ENCODE measurements around the gene TNNI2. TPM values are rescaled to one million over a fixed set of nuclear protein-coding genes. Genes with fewer than 3 reads are reported as not detected.

Gene TNNI2
- total RNA-seq (1 to 10 TPM in 1 of 9 donors, under 1 TPM in 1, not detected in 7; 0.72 to 3.3 TPM), polyA plus RNA-seq (under 1 TPM in 1 of 2 donors, not detected in 1; 0.22 TPM)
- long read RNA-seq, donor 1: 0 reads
- long read RNA-seq, donor 2: 0 reads
- long read RNA-seq, donor 3: 0 reads

- H3K27ac ChIP-seq: peak within 1 kb of the TSS in 3 of 12 donors; percentile 25 to 46 (median 31)
- H3K4me1 ChIP-seq: peaks cover 0 to 37% (median 15%) of the 10 kb centered on the region in 12 donors
- TF ChIP-seq, protein P1, sequence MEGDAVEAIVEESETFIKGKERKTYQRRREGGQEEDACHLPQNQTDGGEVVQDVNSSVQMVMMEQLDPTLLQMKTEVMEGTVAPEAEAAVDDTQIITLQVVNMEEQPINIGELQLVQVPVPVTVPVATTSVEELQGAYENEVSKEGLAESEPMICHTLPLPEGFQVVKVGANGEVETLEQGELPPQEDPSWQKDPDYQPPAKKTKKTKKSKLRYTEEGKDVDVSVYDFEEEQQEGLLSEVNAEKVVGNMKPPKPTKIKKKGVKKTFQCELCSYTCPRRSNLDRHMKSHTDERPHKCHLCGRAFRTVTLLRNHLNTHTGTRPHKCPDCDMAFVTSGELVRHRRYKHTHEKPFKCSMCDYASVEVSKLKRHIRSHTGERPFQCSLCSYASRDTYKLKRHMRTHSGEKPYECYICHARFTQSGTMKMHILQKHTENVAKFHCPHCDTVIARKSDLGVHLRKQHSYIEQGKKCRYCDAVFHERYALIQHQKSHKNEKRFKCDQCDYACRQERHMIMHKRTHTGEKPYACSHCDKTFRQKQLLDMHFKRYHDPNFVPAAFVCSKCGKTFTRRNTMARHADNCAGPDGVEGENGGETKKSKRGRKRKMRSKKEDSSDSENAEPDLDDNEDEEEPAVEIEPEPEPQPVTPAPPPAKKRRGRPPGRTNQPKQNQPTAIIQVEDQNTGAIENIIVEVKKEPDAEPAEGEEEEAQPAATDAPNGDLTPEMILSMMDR (IDR thresholded peaks at IDR 0.05): no peak
- TF ChIP-seq POLR2A (IDR thresholded peaks at IDR 0.05): no peak
- H3K36me3 ChIP-seq: no peaks in the 10 kb centered on the region
- no peak within 1 kb of the TSS for H3K4me3 ChIP-seq
- intact Hi-C loops (cut with DNase I): loop anchor here in 7 of 10 donors (2.0 to 5.0 kb wide), 7 partner anchors 44 to 314 kb away; partner anchors contain the start of genes TNNT3 (in 2 of the 7) and PRR33 (in 1 of the 7)
- ATAC-seq (no peak), DNase-seq (peak in 3 of 5 donors; percentile 18 to 67 (median 23))
- WGBS, 4 donors: 87 to 92% (median 91%) methylated on average over 9 to 32 of the region's 32 CpGs
- no peaks in the 10 kb centered on the region for H3K27me3 ChIP-seq
- H3K9me3 ChIP-seq: no peaks in the 10 kb centered on the region
Observed at GRCh38 chr11:1838426-1839144, at the start of gene TNNI2. TSS of gene TNNI2 (plus strand) at chr11:1838981. CDS start at chr11:1839697, 716 bp downstream.

DNA sequence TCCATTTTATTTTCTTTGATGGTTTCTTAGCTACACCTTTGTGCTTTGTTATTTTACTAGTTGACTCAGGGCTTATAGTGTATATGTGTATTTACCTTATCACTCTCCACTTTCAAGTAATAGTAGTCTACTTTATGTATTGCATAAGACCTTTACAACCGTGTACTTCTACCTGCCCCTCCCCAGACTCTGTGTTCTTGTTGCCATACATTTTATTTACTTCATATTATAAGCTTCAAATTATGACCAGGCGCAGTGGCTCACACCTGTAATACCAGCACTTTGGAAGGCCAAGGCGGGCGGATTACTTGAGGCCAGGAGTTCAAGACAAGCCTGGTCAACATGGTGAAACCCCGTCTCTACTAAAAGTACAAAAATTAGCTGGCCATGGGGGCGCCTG, 46.9 kb upstream of the TNNI2 start:
- 81 to 89% (median 86%) methylated on average over 6 of the region's 6 CpGs for WGBS, 4 donors
- ATAC-seq (no peak), DNase-seq (no peak)
- Histone ChIP-seq H3K4me1 (peaks cover 0 to 5% (median 0%) of the 10 kb centered on the region in 12 donors), H3K9me3 (peaks cover 0 to 7% (median 0%) of the 10 kb centered on the region in 12 donors), H3K4me3 (no peak overlapping the region), H3K27ac (no peak overlapping the region), H3K27me3 (peaks cover 0 to 19% (median 4%) of the 10 kb centered on the region in 9 donors), H3K36me3 (no peaks in the 10 kb centered on the region)
- intact Hi-C loops (cut with DNase I): loop anchor here in 1 of 10 donors (10.0 kb wide), 1 partner anchor 467 kb away; no protein-coding TSS in a partner anchor
- TF ChIP-seq, protein P1 (IDR thresholded peaks at IDR 0.05): no peak
- TF ChIP-seq POLR2A (IDR thresholded peaks at IDR 0.05): no peak

DNA sequence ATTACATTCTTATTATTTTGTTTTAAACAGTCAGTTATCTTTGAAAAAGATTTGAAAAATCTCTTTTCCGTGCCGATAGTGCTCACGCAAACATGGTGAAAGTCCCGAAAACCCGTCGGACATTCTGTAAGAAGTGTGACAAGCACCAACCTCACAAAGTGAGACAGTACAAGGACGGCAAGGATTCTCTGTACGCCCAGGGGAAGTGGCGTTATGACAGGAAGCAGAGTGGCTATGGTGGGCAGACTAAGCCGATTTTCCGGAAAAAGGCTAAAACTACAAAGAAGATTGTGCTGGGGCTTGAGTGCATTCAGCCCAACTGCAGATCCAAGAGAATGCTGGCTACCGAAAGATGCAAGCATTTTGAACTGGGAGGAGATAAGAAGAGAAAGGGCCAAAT, 46.3 kb upstream of the TNNI2 start:
- ATAC-seq (no peak), DNase-seq (no peak)
- Histone ChIP-seq H3K36me3 (no peaks in the 10 kb centered on the region), H3K27me3 (peaks cover 0 to 23% (median 5%) of the 10 kb centered on the region in 9 donors), H3K4me1 (peaks cover 0 to 4% (median 0%) of the 10 kb centered on the region in 12 donors), H3K4me3 (peak overlapping the region in 1 of 12 donors; percentile 23), H3K27ac (no peak overlapping the region), H3K9me3 (peaks cover 0 to 7% (median 0%) of the 10 kb centered on the region in 12 donors)
- TF ChIP-seq, protein P1 (IDR thresholded peaks at IDR 0.05): no peak
- no peak for TF ChIP-seq POLR2A (IDR thresholded peaks at IDR 0.05)
- intact Hi-C loops (cut with DNase I): loop anchor here in 1 of 10 donors (10.0 kb wide), 1 partner anchor 468 kb away; no protein-coding TSS in a partner anchor
- 71 to 77% (median 77%) methylated on average over 12 of the region's 12 CpGs for WGBS, 4 donors

- no peak for TF ChIP-seq POLR2A (IDR thresholded peaks at IDR 0.05)
- TF ChIP-seq, protein P1 (IDR thresholded peaks at IDR 0.05): no peak
- Histone ChIP-seq H3K4me3 (no peak overlapping the region), H3K4me1 (peaks cover 0 to 4% (median 0%) of the 10 kb centered on the region in 12 donors), H3K36me3 (no peaks in the 10 kb centered on the region), H3K27ac (no peak overlapping the region), H3K27me3 (peaks cover 0 to 29% (median 5%) of the 10 kb centered on the region in 9 donors), H3K9me3 (peaks cover 0 to 7% (median 0%) of the 10 kb centered on the region in 12 donors)
- WGBS, 4 donors: 49 to 64% (median 57%) methylated on average over 3 of the region's 3 CpGs
- DNase-seq (no peak), ATAC-seq (no peak)
- intact Hi-C loops (cut with DNase I): loop anchor here in 1 of 10 donors (10.0 kb wide), 1 partner anchor 468 kb away; no protein-coding TSS in a partner anchor
Observed at GRCh38 chr11:1793081-1793480, 45.7 kb upstream of the TNNI2 start.

All from heart left ventricle (tissue), 16 donors.